Activated CD4-positive, alpha-beta T cell treated with anti-CD3 and anti-CD28 coated beads, Interleukin-2, Interleukin-4, amounts not matched to agents 100 ng/mL and 50 ng/mL, durations not matched to agents 16 hours and 8 hours (primary cell): Measurements from ENCODE around the gene ZNF474.

Experiments used
- DNase-seq: peaks from one replicate; pipeline ENCODE4 v3.0.0-alpha.2; 2020; ENCODE audit warnings: low spot score

Gene ZNF474

DNA sequence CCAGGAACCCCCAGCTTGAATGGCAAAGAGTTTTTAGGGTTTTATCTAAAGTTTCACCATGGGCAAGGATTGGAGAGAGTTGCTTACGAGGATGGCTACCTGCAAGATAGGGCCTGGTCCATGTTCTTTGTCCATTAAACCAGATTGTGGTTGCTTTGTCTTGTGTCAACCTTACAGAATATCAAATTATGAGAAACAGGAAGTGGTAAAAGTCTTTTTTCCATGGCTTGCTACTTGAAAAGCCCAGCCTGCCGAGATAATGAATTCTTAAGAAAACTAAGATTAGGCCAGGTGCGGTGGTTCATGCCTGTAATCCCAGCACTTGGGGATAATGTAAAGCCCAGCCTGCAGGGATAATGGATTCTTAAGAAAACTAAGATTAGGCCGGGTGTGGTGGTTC, 24.4 kb downstream of the ZNF474 start:
- no peak for DNase-seq

DNA sequence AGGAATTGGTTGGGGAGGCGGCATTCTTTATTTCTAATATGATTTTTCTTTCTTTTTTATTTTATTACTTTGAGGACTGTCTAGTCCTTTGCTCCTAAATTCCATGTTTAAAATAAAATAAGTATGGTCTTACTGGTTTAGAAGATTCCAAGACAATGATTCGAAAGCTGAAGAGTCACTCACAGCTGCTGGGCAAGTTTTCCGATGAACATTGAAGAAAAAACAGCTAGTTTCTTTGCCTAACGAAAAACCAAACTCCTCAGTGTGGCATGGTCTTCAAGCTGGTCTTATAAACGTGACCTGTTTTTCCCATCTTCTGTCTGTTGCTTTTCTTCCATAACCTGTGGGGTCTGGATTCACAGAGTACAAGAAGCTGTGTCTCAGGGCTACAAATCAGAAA, 25.1 kb downstream of the ZNF474 start:
- no peak for DNase-seq

DNA sequence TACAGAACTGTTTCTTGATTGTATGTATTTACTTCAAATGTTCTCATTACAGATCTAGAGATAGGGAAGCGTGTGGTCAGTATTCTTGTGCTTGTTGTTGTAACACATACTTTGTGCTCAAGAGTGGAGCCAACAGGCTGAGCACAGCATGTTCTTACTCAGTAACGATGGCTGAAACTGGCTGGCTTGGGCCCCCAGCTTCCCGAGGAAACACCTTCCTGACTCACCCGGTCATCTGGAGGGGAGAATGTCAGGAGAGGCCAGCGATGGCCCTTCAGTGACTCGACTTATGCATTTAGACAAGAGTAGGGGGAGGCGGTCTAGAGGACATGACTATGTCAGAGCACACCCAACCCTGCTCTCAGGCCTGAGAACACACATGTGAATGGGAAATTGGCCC, 25.6 kb downstream of the ZNF474 start:
- no peak for DNase-seq

DNA sequence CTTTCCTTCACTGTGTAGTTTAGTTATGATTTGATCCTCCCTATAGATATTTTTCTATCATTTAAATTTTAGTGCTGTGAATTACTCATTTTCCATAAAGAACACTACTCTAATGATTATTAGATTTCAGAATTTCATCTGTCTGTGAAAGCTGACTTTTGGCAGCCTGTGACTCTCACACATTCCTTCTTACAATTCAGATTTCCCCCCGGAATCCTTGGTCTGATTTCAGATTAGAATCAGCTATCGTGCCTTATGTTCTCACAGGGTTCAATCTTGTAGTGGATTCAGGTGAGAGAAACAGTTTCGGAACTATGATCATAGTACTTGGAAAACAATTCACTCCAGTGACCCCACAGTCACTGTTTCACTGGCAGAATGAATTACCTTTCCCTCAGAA, 26.2 kb downstream of the ZNF474 start:
- DNase-seq, result no peak

DNA sequence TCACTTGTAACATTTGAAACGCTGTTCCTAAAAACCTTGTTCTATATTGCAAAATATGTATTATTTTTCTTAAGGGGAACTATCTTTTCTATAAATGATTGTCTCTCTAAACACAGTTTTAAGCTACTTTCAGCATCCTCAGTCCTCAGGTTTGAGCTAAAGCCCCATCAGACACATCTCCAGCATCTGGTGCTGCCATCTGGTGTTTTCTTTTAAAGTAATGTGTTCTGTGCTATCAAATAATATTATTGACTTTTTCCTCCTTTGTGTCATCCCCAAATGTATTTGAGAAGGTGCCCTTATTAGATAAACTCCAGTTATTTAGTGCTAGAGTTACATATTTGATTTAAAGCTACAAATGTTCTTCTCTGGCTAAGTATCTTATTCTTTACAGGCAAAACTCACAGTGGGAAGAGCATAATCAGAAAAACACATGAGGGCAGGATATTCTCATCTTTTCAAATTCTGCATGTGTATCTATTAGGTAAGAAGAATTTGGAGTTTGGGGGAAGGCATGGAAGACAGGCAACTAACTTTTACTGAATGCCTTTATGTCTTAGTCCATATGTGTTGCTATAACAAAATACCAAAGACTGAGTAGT, 27.5 kb downstream of the ZNF474 start:
- no peak for DNase-seq

DNA sequence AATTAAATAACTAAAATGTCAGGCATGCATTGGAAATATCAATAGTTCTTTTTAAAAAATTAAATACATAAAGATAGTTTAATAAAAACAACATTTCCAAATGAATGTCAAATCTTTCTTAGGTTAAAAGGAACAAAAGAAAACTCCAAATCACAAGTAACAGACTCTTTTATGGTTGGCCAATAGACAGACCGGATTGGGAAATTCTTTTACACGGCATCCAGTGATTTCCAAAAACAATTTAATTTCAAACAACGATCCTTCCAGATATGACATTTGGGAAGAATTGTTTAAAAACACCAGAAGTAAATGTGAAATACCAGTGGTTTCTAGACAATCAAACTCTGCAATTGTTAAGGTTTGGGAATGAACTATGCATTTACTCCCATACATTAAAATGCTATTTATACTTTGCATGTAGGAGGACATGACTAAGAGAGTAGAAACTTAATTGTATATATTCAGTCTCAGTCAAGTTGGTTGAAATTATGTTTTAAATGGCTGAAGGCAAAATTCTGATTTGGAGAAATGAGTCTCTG, 32.8 kb downstream of the ZNF474 start:
- DNase-seq, result no peak

DNA sequence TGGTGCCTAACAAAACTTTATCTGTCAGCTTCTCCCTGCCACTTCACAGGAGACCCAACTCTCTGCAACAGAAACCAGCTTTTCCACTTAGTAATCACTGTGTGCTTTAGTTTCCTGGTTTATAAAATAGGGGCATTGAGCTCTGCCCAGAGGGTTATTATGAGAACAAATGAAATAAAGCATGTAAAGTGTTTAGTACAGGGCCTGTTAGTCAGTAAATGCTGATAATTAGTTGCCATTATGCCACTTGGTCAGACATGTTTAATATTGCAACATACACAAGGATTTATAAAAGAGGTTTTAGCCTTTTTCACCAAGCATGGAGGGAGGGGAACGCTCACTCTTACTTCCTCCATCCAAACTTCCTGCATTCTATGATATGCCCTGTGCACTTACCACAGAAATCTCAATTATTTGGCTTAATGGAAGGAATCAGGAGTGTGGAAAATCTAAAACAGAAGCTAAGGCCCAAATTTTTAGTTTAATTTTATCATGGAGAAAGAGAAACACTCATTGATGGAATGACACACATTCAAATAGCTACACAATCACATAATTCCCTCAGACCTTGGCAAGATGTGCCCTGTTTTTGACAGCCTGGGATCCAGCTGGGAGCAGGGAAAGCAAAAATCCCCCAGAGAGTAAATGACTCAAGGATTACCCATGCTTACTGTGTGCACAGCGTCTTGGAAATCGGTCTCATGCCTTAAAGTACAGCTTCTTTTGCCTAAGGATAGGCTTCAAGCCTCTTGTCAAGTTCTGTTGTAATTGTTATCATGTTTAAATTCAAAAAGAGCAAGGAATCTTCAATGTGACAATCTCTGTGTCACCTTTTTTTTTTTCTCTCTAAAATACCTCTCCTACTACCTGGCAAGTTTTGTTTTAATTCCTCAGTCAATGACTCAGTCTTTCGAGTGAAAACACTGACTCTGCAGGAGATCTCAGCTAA, 34.0 kb downstream of the ZNF474 start:
- no peak for DNase-seq

DNA sequence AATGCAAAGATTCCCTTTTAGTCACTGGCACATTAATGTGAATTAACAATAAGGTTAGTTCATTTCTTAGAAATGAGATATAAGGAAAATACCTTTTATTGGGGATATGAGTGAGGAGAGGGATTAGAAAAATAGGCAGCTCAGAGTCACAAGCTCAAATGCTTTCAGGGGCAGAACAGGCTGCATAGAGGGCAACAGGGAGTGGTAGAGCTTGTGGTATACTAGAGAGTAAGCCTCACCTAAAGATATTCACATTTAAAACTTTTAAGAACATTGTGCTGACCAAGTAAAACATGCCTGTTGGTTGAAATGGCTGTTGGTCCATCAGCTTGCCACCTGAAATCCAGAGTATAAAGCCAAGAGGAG, 34.7 kb downstream of the ZNF474 start:
- DNase-seq, result no peak

DNA sequence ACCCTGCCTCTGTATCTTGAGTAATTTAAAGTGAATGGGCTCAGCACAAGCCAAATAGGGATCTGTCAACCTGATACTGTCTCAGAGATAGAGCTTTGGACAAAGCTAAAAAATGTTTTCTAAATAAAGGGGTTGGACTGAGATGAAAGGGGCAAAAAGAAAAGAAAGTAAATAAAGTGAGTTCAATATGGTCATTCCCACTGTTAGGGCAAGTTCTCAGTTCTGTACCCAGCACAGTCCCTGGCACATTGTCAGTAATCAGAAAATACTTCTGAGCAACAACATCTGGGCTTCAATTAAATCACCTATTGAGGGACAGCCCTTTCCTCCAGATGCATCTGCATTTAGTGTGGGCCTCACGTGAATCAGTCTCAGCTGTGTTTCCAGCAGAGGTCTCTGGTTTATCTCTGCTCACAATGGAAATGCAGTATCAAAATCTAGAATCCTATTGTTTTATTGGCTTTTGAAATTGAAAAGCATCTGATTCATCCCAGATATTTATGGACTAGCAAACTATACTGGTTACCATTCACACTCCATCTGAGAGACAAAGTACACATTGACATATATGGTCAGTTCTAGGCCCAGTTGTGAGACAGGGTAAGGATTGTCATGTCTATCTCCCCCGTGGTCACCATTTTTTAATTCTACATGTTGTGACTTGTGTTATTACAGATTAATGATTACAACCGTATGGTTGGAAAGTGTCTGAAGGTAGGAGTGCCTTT, 35.6 kb downstream of the ZNF474 start:
- no peak for DNase-seq

DNA sequence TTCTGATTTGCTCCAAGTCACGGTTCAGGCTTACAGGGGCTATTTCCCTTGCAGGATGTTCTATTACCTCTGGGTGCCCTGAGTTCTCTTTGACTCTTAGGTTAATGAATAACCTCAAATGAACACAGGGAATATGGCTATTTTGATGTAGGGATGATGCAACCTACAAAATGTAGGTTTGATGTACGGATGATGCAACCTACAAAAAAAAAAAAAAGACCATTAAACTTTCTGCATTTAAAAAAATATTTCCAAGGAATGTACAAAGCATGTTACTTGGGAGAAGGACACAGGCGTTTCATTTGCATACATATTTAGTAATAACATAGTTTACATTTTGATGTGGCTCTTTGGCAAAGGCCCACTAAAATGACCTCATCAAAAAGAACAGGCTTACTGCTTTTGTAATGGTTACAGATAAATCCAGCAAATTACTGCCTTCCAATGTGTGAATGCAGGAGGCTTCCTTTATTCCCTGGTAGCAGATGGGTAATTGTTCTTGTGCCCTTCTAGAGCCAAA, 36.3 kb downstream of the ZNF474 start:
- DNase-seq, result no peak

DNA sequence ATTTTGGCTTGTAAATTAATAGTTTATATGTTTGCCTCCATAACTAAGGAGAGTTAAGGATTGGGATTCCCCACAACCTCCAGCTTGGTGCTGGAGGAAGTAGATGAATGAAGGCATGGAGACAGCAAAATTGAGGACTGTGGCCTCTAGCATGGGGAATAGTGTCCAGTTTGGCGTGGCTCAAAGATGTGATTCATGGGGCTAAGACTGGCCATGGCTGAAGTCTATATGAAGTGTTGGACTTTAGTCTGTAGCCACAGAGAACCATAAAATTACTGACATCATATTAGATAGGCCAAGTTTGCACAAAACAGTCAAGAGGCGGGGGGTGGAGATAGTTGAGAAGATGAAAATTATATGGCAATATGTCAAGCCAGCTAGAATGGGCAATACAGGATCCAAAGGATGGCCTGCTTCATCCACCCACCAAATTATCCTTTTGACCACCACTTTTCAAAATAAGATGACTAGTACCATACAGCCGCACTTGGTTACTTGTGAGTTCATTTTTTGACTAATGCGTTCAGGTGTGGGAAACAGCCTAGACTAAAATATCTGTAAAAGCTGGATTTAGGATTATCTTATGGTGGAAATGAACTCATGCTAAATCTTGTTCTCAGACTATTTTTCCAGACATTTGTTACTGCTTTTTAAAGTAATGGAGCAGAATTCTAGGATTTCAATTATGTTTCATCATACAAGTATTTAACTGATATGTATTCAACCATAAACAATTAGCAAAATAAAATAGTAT, 40.2 kb downstream of the ZNF474 start:
- no peak for DNase-seq

DNA sequence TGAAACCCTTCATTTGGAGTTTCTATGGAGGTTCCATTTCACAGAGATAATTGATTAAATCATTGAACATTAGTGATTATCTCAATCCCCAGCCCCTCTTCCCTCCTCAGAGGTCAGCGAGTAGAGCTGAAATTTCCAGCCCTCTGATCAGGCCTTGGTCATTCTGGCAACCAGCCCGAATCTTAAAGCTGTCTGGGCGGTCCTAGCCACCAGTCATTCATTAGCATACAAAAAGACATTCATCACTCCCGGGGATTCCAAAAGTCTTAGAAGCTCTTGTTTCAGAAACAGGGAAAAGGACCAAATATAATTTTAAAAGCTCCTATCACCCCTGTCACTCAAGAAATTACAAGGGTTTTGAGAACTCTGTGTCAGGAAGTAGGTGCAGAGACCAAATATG, 41.3 kb downstream of the ZNF474 start:
- DNase-seq, result no peak

DNA sequence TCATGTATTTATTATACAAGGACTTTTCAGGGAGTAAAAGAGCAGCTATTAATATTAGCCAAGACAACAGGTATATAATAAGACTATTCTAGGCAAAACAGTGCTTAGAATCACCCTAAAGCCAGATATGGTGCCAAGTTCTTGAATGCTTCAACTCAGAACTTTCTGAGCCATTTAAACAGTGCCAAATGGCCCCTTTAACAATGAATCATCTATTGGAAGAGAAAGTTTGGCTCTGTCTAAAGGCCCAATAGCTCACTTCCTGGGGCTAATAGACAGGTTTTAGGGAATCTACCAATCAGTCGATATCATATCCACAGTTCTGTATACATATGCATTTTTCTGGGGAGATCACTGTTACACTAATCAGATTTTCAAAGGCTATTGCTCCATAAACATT, 42.9 kb downstream of the ZNF474 start:
- DNase-seq, result no peak

DNA sequence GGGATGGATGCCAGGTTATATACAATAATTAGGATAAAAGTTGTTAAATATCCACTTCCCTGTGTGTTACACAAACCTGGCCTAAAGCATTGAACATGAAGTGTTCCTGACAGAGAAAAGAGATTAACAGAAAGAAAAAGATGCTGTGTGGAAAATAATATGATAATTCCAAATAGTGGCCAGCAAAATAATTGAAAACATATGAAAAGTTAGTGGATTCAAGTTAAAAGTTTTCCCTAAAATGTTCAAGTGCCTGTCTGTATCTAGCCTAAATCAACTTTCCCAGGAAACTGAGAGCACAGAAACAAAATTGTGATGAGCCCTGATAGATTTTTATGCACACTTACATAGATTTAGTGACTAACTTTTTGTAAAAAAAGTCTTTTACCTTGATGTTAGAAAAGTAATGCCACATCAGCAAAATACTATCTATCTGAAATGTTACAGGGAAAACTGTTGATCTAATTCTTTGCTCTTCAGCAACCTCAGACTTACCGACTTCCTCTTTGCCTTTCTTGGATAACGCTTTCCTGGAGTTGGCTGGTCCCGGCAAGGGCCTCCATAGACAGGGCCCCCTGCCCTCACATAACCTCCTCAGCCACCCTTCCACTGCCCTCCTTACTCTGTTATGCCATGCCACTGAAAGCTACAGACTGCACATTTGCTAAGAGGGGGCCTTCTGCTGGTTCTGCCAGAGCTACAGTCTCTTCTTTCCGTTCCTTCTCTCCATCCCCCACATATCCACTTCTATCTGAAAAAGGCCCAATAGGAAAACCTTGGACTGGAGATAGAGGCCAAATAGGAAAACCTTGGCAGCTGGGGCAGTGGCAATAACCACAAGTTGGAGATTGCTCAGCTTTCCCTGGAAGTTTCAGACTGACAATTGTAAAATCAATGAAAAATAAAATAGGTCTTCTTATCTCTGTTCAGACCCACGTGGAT, 44.4 kb downstream of the ZNF474 start:
- no peak for DNase-seq

DNA sequence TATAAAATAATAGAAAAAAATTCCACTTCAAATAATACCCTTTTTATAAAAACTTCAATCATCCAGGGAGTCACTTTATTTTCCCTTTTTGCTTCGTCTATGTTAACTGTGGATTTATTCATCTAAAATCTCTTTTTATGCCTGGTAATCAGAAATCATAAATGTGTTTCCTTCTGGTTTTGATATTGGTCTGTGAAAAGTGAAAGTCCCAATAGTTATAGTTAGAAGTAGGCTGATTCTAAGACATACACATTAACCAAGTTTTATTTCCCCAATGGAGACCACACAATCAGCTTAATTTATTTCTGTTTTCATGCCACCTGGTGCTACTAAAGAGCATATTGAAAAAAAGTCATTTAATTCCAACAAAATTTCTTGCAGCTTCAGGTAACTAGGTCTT, 45.7 kb downstream of the ZNF474 start:
- no peak for DNase-seq

DNA sequence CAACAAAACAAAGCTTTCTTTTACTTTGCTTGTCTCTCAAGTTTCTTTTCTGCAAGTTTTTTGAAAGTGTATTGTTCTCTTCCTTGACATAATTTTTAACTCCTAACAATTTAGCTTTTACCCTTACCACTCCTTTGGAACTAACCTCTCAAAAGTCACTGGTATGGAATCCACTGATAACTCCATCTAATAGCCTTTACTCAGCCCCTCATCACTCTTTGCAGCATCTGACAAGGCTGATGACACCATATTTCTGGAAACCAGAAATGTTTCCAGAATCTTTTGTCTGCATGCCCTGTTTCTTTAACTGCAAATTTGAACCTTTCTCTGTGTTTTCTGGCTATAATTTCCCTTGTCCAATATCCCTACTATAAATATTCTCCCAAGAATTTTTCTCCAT, 46.5 kb downstream of the ZNF474 start:
- no peak for DNase-seq

DNA sequence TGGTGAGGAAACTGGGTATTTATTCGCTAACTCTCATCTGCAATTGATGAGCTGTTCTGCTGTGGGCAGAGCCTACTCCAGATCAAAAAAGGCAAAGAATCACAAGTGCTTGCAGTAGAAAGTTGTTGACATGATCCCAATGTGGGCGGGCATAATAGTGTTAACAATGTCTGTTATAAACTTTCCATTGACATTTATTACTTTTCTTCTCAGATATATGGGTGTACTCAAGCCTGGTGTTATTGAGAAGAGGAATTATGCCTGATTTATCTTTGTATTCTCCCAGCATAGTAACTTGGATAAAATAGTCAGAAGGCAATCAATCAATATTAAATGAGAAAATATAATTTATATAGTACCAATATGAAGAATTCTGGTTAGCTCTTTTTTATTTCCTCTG, 47.8 kb downstream of the ZNF474 start:
- no peak for DNase-seq

DNA sequence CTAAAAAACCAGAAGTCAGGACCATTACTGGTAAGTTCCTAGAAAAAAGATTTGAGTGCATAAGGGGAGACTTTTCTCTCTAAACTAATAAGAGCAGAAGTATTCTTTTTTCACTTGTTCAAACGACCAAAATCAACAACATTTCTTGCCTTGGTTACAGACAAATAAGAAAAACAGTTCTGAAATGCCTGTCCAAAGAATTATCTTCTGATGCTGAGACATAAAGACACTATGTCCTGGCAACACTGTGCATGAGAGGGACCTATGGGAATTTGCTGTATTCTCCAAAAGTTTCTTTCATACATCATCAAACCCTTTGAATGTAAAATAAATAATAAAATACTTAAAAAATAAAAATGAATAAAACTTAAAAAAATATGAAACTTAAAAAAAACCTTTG, 50.4 kb downstream of the ZNF474 start:
- no peak for DNase-seq

DNA sequence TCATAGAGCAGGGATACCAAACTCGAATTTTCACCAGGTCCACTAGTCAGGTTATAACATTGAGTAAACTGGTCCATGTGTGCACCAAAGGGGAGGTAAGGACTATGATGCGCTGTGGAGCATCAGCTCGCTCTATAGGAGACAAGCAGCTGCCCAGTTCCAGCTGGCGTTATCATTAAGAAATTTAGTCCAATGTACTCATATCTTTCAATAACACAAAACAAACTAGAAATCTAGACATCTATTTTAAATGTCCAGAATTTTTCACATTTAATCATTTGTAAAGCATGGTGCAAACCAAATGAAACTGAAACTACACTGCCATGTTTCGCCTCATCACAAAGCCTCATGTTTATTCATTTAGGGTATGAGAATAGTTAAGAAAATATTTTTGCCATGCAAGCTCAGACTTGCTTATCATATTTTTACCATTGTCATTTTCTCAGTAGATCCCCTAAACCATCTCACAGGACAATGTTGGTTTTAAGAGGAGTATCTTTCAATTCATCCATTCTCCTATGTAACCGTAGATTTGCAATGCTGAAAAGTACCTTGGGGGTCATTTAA, 50.9 kb downstream of the ZNF474 start:
- no peak for DNase-seq

DNA sequence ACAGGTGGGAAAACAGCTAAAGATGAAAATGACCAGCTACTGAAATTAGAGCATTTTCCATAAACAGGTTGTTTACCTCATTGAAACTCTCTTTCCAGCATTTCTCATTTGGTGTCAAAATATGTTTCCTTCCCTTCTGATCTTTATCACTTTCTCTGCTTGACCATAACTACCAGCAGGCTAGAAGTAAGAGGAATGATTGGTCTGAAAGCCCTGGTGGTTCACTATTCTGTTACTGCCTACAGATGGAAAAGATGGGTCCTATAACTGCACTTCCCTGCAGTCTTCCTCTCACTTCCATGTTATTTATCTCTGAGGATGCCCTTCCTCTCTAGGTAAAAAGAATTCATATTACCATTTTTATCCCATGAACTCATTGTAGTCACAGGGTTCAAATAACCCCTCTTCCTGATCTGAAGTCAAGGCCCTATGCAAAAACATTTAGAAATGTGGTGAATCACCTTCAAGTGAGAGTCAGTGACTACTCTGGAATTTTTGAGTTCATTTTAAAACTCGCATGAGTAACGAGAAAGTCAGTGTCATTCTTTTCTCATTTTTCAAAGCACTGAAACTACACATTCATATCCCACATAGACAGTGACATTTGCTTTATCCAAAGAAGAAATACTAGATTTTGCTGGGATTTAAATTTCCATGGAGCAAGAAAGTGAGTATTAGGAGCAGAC, 51.7 kb downstream of the ZNF474 start:
- no peak for DNase-seq
